Hematopoietic multipotent progenitor cell treated with erythropoietin and hydrocortisone succinate and interleukin-3 and kit ligand, for 4 days (in vitro differentiated cells): Measurements from ENCODE around the gene GALNTL6.
"Not testable (repeated sequence)": the region's sequence is repeated elsewhere in the genome, so short reads cannot be mapped to it uniquely, and the experiment has no call there.

Experiments
- DNase-seq: peaks from one replicate; pipeline ENCODE4 v3.0.0-alpha.2; 2015

The GALNTL6 gene

DNA sequence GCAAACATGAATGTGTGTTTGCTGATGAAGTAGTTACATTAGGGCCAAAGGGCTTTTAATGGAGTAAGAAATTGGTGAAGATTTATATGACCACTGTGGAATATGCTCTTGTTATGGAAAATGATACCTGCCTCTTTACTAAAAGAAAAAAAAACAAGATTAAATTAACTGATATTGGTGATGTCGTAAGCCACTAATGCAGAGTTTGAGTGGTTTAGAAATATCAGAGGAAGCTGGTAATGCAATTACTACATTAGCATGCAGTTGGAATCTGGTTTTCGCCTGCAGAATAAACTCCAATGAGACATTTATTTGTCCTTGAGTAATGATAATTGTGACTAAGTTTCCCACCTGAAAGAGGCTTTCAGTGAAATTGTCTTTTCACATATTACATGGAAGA, 597.9 kb downstream of the GALNTL6 start:
- DNase-seq, result no peak

DNA sequence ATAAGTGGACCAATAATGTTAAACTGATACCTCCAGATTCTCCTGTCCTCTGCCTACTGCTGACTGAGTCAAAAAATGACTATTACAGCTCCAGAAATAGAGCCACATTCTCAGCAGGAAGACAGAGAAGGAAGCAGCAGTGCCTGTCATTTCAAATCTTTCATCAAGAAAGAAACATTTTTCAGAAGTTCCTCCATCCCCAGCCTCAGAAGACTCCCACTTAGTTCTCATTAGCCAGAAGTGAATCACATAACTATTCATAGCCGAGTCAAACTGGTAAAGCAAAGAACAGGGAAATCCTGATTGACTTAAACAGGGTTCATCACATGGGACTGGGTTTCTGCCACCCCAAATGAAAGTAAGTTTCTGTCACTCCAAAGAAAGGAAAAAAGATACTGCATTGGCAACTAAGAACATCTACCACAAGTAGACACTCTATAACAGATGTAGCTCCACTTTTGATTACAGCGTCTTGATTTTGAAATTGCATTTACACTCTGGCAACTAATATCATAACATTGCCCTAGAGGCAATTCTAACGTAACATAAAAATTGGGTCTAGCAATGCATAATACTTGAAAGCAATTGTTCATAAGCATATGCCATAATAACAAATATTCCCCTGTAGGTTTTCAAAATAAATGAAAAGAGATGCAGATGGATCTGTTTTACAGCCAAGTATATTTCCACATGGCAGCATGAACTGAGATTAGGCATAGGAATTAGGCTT, 599.8 kb downstream of the GALNTL6 start:
- no peak for DNase-seq

DNA sequence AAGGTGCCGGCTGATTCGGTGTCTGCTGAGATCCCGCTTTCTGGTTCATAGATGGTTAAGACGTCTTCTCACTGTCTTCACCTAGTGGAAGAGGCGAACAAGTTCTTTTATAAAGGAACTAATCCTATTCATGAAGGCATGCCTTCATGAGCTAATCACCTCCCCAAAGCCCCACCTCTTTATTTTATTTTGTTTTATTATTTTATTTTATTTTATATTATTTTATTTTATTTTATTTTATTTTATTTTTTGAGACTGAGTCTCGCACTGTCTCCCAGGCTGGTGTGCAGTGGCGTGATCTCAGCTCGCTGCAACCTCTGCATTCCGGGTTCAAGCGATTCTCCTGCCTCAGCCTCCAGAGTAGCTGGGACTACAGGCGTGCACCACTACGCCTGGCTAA, 615.8 kb downstream of the GALNTL6 start:
- DNase-seq, result not testable (repeated sequence)

DNA sequence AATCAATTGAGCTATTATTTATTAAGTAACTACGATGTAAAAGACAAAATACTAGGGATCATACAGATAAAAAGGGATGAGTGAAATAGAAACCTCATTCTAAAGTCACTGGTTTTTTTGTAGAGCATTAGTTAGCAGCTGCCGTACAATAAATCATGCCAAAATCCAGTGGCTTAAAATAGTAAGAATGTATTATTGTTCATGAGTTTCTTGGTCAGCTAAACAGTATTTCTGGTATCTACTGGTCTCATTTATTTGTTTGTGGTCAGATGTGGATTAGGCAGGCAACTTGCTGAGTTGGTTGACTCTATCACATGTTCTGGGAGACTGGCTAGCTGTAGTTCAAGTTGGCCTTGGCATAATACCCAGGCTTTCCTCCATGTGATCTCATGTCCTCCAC, 667.3 kb downstream of the GALNTL6 start:
- DNase-seq, result no peak

DNA sequence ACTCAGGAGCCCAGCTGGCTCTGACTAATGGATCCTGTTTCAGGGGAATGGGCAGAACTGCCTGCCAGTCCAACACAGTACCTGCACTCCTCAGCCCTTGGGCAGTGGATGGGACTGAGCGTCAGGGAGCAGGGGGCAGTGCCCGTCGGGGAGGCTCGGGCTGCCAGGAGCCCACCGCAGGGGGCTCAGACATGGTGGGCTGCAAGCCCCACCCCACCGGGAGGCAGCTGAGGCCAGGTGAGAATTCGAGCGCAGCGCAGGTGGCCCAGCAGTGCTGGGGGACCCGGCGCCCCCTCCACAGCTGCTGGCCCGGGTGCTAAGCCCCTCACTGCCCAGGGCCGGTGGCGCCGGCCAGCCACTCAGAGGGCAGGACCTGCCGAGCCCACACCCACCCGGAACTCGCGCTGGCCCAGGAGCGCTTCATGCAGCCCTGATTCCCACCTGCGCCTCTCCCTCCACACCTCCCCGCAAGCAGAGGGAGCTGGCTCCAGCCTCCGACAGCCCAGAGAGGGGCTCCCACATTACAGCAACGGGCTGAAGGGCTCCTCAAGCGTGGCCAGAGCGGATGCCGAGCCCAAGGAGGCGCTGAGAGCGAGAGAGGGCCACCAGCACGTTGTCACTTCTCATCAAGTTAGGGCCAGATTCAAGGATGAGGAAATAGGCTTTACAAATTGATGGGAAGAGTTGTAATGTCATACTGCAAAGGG, 668.8 kb downstream of the GALNTL6 start:
- DNase-seq, result no peak

DNA sequence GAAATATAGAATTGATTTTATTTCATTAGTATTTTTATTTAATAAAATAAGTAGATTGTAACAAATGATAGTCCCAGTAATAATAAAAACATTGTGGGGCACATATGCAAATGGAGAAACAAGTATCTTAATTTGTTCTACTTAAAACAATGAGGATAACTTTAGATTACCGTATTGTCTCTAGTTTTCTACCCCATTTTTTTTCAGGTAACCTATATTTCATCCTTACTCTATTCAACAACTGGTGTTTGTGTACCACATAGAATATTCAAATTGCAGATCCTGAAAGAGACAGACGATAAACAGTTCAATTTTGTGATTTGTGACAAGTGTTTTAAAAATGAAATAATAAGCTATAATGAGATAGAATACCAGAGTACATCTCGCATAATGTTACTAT, 671.8 kb downstream of the GALNTL6 start:
- DNase-seq, result no peak

DNA sequence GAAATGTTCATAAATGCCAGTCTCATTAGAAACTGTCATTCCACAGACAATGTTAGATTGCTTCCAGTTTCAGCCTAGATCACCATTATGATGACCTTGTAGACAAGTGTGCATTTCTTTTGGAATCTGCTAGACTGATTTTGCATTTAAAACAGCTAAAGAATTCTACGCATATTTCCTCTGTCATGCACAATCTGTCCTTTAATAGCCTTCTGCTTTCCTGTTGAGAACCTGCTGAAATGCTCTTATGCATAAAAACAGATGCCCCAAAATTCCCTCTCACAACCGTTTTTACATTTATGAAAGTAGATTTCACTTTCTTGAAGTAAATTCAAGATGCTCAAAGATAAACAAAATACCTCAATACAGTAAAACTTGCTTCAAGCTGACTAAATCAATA, 673.3 kb downstream of the GALNTL6 start:
- DNase-seq, result no peak

DNA sequence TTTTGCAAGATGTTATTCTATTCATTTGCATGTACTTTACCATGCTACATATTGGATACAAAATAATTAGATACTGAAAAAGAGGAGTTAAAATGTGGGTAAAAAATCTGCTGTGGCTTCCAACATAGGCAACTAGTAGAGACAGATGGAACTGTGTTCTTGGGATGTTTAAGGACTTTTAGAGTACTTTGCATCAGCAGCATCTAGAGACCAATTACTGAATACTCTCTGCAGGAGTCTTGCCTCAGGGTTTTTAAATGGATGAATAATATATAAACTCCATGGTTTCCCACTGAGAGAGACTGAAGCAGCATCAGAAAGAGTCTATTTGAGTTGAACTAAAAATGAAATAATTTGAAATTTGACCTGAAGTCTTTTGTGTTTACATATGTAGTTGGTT, 676.7 kb downstream of the GALNTL6 start:
- no peak for DNase-seq

DNA sequence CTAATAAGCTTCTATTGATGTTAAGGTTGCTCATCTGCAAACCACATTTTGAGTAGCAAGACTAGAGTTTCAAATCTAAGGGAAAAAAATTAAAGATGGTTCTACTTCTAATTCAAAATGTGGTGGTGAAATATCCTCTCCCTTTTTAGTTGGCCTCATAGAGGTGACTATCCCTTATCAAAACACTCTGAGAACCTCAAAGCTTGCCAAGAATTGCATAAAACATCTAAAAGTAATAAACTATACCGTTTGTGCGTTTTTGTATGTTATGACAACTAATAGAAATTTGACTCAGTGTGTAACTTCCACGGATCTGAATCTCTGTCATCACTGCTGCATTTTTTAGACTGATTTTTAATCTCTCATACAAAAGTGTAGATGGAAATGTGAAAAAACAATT, 682.6 kb downstream of the GALNTL6 start:
- DNase-seq, result no peak

DNA sequence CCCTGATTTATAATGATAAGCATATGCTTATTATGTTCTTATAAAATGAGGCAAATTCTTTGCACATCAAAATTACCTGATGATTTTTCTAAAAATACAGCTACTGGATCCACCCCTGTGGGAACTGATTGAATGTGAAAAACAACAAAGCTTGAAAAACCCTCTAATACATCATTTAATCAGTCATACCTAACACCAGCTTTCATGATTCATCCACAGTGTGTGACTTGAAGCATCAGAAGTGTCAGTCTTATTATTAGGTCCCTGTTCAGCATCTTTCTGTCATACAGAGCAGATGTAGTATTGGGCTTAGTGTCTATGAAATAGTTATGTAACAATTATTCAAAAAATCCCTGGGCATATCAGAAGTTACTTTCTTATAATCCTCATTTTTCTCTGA, 684.1 kb downstream of the GALNTL6 start:
- DNase-seq, result no peak

DNA sequence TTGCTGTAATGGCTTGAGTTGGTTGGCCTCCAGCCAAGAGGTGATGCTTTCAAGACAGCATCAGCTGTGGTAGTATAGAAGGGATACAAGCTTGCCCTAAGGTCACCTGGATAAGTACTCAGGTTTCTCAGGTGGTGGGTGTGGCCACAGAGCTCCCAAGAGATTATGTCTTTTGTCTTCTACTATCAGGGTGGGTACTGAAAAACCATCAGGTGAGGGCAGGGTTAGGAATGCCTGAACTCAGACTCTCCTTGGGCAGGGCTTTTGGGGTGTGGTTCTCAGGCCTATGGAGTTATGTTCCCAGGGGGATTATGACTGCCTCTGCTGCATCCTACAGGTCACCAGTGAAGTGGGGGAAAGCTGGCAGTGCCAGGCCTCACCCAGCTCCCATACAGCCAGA, 700.8 kb downstream of the GALNTL6 start:
- DNase-seq, result no peak

DNA sequence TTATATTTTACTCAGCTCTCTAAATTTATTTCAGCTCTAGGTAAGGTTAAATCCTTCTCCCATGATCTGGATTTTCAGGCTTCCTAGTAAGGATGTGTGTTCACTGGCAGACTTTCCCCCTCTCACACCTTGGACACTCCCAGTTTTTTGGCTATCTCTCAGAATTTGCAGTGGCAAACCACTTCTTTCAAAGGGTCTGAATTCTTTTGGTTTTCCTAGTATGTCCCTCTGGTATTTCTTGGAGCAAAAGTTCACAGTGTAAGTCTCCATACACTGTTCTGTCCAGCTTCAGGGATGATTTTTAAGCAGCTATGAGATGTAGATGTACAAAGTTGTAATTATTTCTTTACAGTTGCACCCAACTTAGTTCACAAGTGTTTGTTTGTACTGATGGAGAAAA, 701.6 kb downstream of the GALNTL6 start:
- DNase-seq, result no peak

DNA sequence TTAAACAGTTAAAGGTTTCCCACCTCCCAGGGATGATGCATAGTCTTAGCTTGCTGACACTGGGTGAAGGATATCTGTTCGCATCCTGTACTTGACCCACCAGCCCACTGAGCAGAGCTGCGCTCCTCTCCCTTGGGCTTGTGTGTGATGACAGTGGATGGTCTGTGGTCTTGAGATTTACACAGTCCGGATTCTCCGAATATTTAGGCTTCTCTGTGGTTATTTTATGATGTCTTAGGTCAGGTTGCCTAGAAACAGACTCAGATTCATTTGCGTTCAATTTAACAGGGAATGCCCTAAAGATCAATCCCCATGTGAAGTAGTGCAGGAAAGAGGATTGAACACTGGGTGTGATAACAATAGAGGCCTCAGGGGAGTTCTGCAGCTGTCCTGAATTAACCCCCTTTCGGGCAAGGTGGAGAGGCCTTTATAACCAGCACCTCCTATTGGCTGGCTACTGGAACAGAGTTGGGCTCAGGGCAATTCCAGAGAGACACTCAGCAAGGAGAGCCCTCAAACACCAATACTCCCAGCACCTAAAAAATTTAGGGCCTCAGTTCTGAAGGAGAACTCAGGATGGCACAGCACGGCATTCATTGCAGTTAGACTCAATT, 702.2 kb downstream of the GALNTL6 start:
- DNase-seq, result no peak

DNA sequence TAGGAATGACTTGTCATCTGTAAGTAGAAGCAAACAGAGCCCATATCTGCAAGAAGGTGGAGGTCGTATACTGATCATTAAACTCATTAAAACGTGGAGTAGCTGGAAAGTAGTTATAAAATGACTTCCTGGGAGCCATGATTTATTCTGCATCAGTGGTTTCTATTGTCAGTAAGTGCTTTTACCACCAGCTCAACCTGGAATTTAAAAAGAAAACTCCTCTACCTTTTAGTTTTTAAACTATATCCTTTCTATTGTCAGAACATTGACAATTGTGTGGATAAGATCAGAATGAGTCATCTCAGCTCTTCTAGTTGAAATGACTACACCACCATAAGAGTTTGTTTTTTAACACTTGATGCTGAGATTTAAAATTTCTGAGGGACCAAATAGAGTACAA, 704.2 kb downstream of the GALNTL6 start:
- no peak for DNase-seq

DNA sequence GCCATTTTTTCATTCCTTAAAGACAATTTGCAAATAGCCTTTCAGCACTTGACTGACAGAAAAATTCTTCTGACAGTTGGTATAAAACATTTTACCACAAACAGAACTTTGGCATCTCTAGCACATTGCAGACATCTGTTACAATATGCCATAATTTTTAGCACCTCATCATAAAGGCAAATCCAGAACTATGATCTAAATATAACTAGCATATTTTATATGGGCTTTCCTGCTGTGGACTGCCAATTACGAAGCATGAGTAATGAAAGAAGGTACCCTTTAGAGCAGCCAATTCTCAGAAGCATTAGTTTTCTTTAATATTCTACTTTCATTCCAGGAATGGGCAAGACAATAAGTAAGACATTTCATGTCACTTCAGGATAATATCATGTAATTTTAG, 708.0 kb downstream of the GALNTL6 start:
- DNase-seq, result no peak

DNA sequence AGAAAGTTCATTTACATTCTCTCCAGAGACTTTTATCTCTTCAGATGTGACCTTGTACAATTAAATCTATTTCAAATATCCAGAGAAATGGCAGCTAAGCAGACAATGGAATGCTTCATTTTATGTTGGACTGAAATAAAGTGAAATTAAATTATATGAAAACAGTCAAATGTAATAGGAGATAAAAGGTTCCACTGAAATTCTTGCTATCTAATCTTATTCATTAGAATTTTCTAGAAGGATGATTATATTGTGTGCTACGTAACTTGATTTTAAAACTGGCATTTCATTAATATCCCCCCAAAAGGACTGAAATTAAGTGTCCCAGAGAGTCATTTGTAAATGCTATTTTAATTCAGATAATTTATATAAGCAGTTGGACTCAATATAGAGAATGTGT, 708.5 kb downstream of the GALNTL6 start:
- no peak for DNase-seq

DNA sequence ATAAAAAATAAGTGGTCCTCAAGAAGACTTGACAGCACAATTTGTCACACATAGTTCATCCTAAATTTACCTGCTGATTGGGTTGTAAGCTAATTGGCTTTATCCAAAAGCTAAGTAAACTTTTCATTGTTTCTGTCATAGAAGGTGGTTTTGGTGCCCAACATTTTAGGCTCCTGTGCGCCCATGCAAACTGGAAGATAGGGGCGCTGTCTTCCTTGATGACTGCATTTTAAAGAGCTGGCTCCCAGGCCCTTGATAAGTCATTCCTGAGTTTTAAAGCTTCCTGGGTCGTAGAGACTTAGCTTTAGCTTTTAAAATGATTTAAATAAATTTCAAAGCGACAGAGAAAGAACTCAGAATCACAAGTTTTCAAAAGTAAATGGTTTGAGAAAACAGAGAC, 730.0 kb downstream of the GALNTL6 start:
- no peak for DNase-seq

DNA sequence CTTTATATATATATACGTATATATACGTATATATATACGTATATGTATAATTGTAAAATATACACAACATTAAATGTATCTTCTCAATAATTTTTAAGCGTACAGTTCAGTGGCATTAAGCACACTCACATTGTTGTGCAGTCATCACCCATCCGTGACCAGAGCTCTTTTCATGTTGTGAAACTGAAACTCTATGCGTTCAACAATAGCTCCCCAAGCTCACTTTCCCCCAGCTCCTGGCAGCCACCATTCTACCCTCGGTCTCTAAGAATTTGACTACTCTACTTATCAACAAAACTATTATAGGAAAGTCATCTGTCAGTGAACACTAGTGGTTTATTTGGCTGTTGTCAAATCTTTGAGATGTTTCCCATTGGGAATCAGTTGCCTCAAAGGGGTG, 733.6 kb downstream of the GALNTL6 start:
- DNase-seq, result no peak

DNA sequence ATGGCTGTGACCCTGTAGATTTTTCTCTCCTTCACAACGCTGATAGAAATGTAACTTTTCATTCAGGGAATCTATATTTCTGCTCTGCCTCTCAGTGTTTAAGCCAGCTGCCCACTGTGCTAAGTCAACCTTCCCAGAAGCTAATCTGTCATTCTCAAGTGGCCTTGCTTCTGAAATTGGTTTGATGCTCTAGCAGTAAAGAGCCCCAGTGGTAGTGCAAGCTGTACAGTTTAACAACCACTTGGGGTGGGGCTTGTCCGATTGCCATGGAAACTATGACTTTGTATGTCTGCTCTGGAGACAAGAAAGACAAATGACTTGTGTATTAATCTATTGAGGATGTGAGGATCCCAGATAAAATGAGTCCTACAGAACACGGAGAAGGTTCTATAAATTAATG, 734.5 kb downstream of the GALNTL6 start:
- peak; percentile 6 for DNase-seq

DNA sequence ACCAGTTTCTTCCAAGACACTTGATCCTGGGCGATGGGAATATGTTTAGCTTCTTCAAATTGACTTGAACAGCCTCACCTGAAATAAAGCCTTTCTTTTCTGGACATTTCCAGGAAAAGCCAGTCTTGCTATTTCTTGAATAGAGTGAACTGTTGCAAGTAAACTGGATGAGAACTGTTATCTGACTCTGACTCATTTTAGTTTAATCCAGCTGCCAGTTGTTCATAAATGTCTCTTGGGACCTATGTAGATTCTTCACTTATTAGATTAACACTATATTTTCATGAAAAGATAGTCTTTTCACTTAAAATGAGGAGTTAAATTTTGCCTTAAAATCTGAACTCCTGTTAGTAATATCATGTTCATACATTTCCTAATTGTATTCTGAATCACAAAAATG, 740.0 kb downstream of the GALNTL6 start:
- no peak for DNase-seq

DNA sequence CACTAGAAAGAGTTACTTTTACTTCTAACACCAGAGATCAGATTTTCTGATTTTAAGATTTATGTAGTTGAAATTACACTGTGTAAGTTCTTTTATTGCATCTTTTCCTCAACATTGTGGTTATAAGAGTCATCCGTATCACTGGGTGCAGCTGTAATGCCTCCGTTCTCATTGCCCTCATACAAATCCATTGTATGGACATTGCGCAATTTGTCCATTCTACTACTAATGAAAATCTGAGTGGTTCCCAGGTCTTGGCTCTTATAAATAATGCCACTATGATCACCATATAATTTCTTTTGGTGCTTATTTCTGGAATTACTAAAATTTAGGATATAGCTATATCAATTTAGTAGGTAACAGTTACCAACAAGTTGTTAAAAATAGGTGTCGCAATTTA, 741.4 kb downstream of the GALNTL6 start:
- DNase-seq, result no peak

DNA sequence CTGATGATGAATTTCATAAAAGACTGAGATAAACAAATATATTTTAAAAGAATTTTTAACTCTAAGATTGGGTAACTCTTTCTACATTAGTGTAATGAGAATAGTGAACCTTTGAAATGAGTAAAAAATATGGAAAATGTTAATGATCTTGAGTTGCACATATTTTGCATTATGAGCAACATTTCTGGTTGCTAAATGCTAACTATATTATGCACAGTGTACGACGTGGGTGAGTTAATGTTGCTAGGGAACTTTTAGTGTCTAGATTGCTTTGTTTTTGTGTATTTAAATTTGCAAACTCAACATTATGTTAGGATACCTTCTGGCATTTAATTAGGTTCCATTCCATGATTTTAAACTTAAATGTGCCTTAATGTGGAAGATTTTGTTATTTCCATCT, 742.5 kb downstream of the GALNTL6 start:
- no peak for DNase-seq

DNA sequence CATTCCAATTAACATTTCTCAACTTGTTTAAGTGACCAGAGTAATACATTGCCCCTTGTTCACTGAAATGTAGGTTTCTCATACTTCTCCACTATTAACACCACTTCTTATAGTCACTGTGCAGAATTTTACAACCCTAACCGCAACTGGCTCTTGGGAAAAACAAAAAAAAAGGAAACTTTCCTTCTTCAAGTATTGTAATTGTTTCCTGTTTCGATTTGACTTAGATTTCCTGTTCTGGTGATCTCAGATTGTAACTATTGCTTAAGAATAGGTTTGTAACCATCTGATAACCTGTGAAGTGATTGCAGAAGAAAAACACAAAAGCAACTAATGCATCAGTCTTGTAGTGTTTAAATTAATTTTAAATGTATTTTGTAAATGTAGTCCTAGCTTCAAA, 760.7 kb downstream of the GALNTL6 start:
- DNase-seq, result peak; percentile 37

DNA sequence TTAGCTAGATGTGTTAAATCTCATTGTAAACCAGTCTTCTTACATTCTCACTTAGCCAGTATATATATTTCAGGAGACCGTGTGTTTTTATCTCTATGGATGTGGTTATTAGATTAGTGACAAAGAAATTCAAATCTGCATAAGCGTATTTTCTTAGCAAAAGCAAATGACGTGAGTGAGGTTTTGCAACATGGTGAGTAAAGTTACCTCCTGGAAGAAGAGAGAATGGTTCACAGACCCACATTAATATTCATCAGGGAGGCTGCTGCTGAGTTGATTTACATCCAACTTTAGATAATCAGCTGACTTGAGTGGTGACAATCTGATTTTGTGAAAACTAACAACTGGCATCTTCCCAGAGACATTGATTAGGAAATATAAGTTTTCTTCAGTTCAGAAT, 765.5 kb downstream of the GALNTL6 start:
- DNase-seq, result no peak

DNA sequence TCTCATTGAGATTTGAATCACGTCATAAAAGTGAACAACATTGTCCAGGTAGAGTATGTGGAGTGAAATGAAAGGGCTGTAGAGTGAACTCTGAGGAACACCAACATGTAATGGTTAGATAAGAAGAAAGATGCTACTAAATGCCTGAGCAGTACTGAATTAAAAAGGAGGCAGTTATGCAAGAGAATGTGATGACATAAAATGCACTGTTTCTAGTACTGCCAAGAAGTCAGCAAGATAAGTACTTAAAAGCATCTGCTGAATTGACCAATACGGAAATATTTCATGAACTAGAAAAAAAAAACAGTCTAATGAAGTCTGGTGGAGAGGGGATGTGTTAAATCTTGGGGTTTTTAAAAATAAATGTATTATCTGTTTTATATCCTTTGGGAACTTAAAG, 771.6 kb downstream of the GALNTL6 start:
- no peak for DNase-seq
